Sigmoid colon (tissue), 4 donors: Measurements from ENCODE around the gene PLB1.

Experiments
- CTCF ChIP-seq, 4 experiments: fragments of 450-650 bp in 3 of 4; fragments of 200-600 bp in 1 of 4; IDR thresholded peaks; one replicate each; pipeline ENCODE4 v1.5.1; 2016 to 2019; ENCODE audit warnings: antibody characterized with exemption in 4 of 4, mild to moderate bottlenecking in 3 of 4, moderate library complexity in 2 of 4
- POLR2A ChIP-seq, 2 donors: fragments of 450-650 bp; IDR thresholded peaks; one replicate each; pipeline ENCODE4 v1.6.1; 2016; ENCODE audit warnings: antibody characterized with exemption in 2 of 2, mild to moderate bottlenecking in 2 of 2, moderate library complexity in 2 of 2
- POLR2AphosphoS5 ChIP-seq, 4 donors: sonication (generic); formaldehyde crosslinking; IDR thresholded peaks; one replicate each; pipeline ENCODE4 v1.6.1; 2017; ENCODE audit warnings: antibody characterized with exemption in 4 of 4

- TF ChIP-seq CTCF (IDR thresholded peaks at IDR 0.05): no peak
- TF ChIP-seq POLR2AphosphoS5 (IDR thresholded peaks at IDR 0.05): no peak
- no peak for TF ChIP-seq POLR2A (IDR thresholded peaks at IDR 0.05)
Measured at GRCh38 chr2:28582595-28582994, 86.7 kb downstream of the PLB1 start.
